Measurements from ENCODE around the gene NCAPD3. TPM values are rescaled to one million over a fixed set of nuclear protein-coding genes. Genes with fewer than 3 reads are reported as not detected.

The NCAPD3 gene
- total and polyA plus RNA-seq, 2 donors (not counting 3 experiments of a cell fraction or from before 2014, with no cell fraction given): 22.6 to 43.8 TPM

- no peak overlapping the region for H2AFZ ChIP-seq (ENCODE audit: low read depth, low read length)
- H3K4me2 ChIP-seq (ENCODE audit: insufficient read depth, low read length): no peak overlapping the region
- POLR2A ChIA-PET: no interaction called here
- peaks cover 11 to 16% of the 10 kb centered on the region in 2 experiments for H3K36me3 ChIP-seq (ENCODE audit: control insufficient read depth in 2 of 2, extremely low read depth in 1 of 2, insufficient read depth in 2 of 2, low read length in 2 of 2)
- no peaks in the 10 kb centered on the region for H3K9me3 ChIP-seq (replicated peaks; ENCODE audit: control insufficient read depth, insufficient read depth, low read length)
- H3K9ac ChIP-seq (replicated peaks; ENCODE audit: extremely low read depth, insufficient read depth, low read length): no peak overlapping the region
- H3K4me3 ChIP-seq (replicated peaks in 1 of 3; ENCODE audit: insufficient read depth in 1 of 3, low read depth in 1 of 3, low read length in 3 of 3): no peak overlapping the region
- dilution Hi-C loops (cut with MboI; ENCODE audit: extremely low pct_ligation_motif_present, low sequenced_read_pairs) (no loop called here), intact Hi-C loops (cut with micrococcal nuclease) (no loop called here)
- no peak overlapping the region for H3K27ac ChIP-seq (ENCODE audit: insufficient read depth, low read depth, low read length)
- FAIRE-seq (no peak), DNase-seq (ENCODE audit: low read depth, low spot score) (no peak)
- H3K27me3 ChIP-seq (ENCODE audit: control insufficient read depth in 2 of 2, insufficient read depth in 2 of 2, low read length in 2 of 2): no peaks in the 10 kb centered on the region
- no peaks in the 10 kb centered on the region for H3K79me2 ChIP-seq (ENCODE audit: control insufficient read depth, insufficient read depth, low read length)
- CTCF ChIA-PET: interaction anchor here (1.4 to 5.3 kb wide), 2 partner anchors 92 to 105 kb away, joined by 4 to 80 read pairs; no protein-coding TSS in a partner anchor
- no peaks in the 10 kb centered on the region for H4K20me1 ChIP-seq (replicated peaks; ENCODE audit: control insufficient read depth, extremely low read depth, insufficient read depth, low read length)
- BruUV-seq (replicated peaks): no TSS peak
- TF ChIP-seq GATA2 (IDR thresholded peaks at IDR 0.05; ENCODE audit: insufficient read depth, insufficient read length, low read depth, low read length): no peak
- TF ChIP-seq POLR2A (IDR thresholded peaks at IDR 0.05; ENCODE audit: low read depth, low read length): no peak
- TF ChIP-seq JUN (IDR thresholded peaks at IDR 0.05; ENCODE audit: borderline replicate concordance, insufficient read depth, insufficient read length, low read depth): no peak
- no peak for TF ChIP-seq POLR2AphosphoS5 (IDR thresholded peaks at IDR 0.05; ENCODE audit: insufficient read depth, low read depth, low read length)
- no peak for TF ChIP-seq FOS (IDR thresholded peaks at IDR 0.05; ENCODE audit: borderline replicate concordance, insufficient read depth, low read length)
- TF ChIP-seq MAX (IDR thresholded peaks at IDR 0.05; ENCODE audit: insufficient read depth, insufficient read length): no peak
- no peak for TF ChIP-seq MYC (IDR thresholded peaks at IDR 0.05; ENCODE audit: low read depth, low read length)
- no peak for TF ChIP-seq CTCF (IDR thresholded peaks at IDR 0.05; ENCODE audit: extremely low read depth in 1 of 2, insufficient read depth in 1 of 2, low read depth in 1 of 2, low read length in 2 of 2)
- H3K4me1 ChIP-seq (ENCODE audit: control insufficient read depth, extremely low read depth, insufficient read depth, low read length): no peaks in the 10 kb centered on the region
- H3K9me1 ChIP-seq (replicated peaks; ENCODE audit: control insufficient read depth, extremely low read depth, insufficient read depth, low read length): no peaks in the 10 kb centered on the region
These were observed 81.2 kb downstream of the NCAPD3 start for GRCh38 chr11:134142536-134142935.
